Activated CD4-positive, alpha-beta T cell treated with anti-CD3 and anti-CD28 coated beads for 48 hours (primary cell): ENCODE measurements around the gene MAD1L1.

ENCODE experiments used
- DNase-seq: peaks from one replicate; pipeline ENCODE4 v3.0.0-alpha.2; 2020

Gene MAD1L1

DNA sequence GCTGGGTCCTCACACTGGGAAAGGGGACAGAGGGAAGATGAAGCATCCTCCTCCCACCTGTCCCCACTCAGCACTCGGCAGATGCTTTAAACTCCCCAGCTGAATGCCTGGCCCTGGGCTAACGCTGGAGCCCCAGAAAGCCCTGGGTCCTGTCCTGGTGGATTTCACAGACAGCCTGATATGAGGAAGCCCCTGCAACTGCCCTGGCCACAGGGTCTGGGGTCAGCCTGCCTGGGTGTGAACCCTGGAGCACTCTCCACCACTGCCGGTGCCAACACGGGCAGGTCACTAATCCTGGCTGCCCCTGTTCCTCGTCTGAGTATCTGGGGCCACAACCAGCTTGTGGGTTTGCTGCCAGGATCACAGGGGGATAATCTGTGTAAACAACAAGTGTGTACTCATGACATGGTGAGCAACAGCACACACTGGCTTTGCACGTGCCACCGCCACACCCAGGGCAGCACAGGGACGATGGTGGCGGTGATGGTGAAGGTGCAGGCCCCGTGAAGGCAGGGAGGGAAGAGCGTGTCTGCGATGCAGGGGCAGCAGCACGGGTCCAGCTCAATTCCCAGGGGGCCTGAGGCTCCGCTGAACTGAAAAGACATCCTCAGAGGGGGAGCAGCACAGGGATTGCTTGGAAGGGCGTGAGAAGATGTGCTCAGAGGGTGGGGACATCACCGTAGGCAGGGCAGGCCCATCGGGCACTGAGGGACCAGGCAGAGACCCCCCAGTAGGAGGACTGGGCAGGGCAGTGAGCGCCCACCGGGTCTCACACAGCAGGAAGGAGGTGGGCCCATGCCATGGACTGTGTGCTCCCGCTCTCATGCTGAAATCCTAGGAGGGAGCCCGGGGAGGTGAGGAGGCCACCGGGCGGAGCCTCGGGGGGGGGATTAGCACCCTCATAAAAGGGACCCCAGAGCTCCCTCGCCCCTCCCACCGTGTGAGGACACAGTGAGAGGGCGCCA lies 238.7 kb downstream of the MAD1L1 start:
- no peak for DNase-seq

DNA sequence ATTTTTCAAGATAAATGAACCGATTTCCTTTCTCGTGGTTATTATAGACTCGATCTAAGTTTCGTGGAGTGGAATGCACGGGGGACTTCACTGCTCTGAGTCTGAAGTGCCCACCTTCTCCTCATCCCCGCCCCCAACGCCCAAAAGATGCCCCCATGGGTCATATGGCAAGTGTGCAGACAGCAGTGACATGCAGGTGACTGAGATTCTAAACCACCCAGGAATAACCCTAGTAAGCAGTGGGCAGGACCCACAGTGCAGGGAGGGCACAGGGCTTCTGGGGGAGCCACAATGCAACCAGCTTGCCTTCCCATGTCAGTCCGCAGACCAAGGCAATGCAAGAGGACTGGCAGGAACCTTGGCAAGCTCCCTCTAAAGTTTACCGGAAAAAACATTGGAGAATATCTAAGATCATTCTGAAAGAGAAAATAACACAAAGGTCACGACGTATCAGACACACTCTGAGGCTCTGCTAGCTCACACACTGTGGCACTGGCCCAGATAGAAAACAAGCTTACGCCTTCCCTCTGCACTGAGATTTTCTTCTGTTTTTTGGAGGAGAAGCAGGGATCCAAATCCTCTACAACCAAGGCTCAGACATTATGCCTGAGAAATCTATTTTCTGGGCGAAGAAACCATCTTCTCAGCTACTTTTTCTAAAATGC lies 239.6 kb downstream of the MAD1L1 start:
- no peak for DNase-seq

- DNase-seq = no peak
Observed at GRCh38 chr7:1992554-1992953, 240.2 kb downstream of the MAD1L1 start.

DNA sequence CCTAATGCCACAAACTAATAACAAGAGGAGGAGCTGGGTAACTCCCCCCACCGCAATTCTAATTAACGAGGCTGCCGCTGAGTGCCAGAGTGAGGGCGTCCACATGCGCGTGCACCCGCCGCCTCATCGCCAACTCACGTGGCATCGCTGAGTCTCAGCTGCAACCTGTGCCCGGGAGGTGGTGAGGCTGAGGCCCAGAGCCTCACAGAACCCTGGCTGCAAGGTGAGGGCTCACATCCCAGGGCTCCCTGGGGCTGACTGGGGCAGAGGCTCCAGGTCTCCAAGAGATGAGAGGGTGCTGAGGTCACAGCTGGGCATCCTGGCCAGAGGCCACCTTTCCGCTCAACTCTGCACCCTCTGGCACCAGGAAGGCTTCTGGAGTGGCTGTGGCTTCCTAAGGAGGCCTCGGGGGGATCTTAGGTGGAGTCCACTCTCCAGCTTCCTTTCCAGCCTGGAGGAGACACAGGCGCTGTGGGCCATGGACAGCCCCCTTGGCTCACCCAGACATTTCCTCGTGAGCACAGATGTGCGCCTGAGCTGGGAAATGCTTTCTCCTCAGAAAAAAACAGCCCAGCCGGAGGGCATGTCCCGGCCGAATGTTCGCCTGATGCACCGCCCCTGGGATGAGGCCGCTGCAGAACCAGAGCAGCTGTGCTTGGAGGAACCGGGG lies 242.6 kb downstream of the MAD1L1 start:
- DNase-seq = no peak

DNA sequence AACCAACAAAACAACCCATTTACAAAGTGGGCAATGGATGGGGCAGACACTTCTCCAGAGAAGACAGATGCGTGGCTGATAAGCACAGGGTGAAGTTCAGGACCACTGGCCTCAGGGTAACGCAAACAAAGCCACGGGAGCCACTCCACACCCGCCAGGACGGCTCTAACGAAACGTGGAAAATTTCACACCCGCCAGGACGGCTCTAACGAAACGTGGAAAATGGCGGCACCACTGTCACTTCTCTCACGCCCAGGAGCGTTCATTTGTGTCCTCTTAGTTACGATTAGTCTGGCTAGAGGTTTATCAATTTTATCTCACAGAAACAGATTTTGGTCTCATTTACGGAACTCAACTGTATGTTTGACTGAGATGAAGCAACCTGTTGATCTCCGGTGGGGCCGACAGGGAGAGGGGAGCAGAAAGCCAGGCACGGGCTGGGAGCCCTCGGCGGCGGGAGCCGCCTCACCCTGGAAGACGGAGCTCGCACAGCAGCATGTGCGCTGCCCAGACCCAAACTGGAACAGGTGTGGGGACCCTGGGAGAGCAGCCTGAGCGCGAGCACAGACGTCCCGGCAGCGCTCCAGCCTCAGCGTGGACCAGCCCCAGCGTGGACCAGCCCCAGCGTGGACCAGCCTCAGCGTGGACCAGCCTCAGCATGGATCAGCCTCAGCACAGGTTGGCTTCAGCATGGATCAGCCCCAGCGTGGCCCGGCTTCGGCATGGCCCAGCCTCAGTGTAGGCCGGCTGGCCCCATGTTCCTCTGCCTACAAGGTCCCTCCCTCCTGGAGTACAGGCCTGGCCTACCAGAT lies 243.5 kb downstream of the MAD1L1 start:
- DNase-seq = no peak

- no peak for DNase-seq
Observed at GRCh38 chr7:1988533-1988930, 244.2 kb downstream of the MAD1L1 start.

GRCh38 chr7:1987591-1988532 lies 244.9 kb downstream of the MAD1L1 start:
- DNase-seq = peak; percentile 14

DNA sequence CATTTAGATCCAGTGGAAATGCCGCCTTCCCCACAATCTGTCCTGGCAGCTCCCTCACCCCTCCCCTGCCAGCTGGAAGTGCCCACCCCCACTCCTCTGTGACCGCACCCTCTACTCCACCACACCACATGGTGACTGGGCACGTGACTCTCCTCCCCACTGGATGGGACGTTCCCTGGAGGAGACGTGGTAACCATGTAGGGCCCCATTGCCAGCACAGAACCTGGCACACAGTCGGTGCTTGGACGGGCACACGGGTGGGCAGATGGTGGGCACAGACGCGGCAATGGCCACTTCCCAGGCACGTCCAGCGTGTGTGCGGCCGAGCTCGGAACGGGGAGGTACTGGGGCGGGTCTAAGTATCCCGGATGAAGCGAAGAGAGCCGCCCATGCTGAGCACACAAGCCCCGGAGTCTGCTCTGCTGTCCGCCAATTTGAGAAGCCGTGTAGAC lies 245.6 kb downstream of the MAD1L1 start:
- DNase-seq = no peak

GRCh38 chr7:1986366-1987083 lies 246.2 kb downstream of the MAD1L1 start:
- peak; percentile 13 for DNase-seq

DNA sequence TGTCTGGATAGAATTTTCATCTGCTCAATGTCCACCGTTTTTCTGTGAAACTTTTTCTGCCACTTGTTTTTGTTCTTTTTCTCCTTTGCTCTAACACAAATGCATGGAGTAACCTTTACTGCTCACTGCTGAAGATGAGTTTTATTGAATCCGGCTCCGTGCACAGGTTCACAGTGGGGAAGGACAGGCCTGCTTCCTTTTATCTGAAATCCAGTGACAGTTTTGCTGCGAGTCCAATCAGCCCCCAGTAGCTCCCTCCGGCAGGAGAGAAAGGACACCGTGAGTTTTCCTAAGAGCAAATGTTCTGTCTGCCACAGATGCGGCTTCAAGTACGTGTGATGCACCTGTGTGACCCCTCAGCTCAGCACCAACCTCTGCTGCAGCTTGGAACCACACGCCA lies 246.8 kb downstream of the MAD1L1 start:
- no peak for DNase-seq

GRCh38 chr7:1985042-1985441 lies 247.7 kb downstream of the MAD1L1 start:
- no peak for DNase-seq

DNA sequence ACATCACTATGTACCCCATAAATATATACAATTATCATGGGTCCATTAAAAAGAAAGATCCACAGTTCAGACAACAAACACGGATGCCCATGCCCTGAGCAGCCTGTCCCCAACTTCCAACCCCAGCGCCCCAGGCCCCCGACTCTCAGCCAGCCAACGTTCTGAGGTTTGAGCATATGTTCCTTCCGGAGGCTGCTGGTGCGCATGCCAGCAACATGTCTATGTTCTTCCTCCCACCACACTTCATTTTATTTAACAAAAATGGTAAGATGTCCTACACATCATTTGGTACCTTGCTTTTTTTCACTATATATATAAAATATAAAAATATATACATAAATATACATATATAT lies 250.9 kb downstream of the MAD1L1 start:
- no peak for DNase-seq

DNA sequence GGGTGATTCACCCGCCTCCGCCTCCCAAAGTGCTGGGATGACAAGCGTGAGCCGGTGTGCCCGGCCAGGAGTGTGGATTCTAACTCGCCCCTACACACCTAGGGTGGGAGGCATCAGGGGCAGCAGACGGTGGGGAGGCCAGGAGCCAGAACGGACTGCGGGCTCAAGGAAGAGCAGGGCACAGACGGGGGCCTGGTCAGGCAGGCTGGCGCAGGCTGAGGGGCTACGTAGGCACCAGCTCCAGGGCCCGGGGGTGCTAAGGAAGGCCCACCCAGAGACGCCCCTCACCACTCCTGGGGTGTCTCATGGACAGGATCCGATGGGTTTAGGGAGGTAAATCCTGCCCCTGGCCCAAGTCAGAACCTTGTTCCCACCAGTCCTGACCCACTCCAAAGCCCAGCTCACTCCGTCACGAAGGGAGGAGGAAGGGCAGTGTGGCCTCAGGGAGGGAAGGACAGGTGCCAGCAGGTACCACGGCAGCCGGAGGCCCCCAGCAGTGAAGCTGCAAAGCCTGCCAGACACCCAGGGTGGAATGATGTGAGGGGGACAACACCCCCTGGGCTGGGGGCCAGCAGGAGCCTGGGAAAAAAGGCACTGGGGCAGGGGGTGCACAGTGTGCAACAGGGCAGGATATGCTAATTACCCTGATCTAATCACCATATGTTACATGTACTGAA lies 251.4 kb downstream of the MAD1L1 start:
- DNase-seq = no peak

DNA sequence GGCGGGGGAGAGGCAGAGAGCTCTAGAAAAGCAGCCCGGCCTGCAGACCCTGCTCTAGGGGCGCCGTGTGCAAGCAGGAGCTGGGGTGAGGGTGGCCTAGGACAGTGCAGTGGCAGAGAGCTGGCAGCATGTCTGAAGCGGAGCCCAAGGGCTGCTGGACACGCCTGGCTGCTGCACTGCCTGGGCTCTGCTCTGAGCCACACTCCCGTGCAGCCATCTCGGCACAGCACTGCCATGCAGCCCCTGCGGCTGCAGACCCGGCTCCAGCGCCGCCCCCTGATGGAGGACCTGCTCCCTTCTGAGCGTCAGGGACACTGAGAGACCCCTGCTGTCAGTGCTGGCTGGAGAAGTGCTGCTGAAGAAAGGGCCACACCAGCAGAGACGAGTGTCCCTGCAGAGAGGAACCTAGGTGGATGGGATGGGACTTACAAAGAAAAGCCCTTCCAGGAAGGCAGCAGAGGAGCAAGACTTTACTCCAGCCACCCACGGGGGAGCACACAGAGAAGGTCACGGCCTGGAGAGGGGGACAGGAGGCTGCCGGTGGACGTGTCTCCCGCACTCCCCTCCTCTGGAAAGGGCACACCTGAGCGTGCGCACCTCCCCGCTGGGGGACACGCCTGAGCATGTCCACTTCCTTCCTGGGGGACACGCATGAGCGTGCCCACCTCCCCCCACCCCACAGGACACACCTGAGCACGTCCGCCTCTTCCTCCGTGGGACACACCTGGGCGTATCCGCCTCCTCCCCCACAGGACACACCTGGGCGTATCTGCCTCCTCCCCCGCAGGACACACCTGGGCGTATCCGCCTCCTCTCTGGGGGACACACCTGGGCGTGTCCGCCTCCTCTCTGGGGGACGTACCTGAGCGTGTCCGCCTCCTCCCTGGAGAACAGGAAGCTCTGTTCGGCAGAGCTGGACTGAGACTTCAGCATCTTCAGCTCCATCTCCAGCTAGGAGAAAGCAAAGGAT lies 252.9 kb downstream of the MAD1L1 start:
- no peak for DNase-seq

DNA sequence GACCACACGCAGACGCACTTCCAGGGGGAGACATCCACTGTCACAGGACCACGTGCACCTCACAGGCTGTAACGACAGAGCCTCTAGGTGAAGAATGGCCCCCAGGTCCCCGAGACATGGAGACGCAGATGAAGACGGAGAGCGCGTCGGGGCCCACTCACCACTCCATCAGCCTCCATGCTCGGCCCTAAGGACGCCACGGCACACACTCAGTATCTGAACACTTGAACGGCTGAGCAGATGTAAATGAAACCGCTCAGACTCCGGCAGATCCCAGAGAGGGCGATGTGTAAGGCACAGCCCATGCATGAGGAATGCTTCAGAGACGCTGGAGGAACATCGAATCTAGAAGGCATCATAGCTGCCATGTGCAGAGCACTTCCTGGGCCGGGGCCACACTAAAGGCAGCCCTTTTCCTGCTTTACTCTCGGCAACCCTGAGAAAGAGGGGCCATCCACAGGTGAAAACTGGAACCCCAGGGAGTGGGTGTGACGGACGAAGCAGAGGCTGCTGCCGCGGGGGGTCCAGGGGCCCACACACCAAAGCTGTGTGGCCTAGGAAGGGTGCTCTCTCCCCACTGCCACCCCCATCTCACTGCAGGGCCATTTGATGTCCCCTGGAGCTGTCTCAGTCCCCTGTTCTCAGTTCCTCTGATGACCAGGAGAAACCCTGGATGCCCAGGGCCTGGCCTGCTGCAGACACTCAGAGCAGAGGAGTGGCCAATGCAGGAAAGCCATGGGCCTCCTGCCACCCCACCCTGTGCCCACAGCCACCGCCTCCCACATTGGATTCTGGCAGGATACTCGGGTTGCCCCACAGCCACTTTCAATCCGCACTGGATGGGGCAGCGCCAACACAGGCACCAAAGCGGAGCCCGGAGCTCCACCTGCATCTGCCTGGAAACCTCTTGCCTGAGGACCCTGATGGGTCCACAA lies 253.8 kb downstream of the MAD1L1 start:
- no peak for DNase-seq

DNA sequence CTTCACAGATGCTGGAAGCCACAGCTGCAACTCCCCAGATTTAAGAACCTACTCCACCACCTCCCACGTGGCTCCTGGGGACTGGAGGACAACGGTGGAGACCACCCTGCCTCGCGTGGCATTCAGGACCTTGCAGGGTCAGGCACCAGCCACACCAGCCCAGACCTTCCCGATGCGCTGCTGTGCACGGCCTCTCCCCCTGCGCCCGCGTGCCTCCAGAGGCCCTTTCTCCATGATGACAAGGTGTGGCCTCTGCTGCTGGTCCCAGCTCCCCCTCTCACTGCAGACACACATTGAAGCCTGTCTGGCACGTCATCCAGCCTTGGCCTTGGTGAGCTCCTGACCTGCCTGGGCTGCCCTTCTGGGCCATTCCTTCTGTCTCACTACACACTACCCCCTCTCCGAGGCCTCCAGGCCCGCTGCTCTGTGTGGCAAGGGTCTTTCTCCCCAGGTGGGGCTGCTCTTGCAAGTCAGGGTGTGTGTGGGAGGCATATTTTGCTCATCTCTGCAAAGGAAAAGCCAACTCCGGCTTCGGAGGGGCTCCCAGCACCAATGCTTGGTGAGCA lies 254.8 kb downstream of the MAD1L1 start:
- no peak for DNase-seq

DNA sequence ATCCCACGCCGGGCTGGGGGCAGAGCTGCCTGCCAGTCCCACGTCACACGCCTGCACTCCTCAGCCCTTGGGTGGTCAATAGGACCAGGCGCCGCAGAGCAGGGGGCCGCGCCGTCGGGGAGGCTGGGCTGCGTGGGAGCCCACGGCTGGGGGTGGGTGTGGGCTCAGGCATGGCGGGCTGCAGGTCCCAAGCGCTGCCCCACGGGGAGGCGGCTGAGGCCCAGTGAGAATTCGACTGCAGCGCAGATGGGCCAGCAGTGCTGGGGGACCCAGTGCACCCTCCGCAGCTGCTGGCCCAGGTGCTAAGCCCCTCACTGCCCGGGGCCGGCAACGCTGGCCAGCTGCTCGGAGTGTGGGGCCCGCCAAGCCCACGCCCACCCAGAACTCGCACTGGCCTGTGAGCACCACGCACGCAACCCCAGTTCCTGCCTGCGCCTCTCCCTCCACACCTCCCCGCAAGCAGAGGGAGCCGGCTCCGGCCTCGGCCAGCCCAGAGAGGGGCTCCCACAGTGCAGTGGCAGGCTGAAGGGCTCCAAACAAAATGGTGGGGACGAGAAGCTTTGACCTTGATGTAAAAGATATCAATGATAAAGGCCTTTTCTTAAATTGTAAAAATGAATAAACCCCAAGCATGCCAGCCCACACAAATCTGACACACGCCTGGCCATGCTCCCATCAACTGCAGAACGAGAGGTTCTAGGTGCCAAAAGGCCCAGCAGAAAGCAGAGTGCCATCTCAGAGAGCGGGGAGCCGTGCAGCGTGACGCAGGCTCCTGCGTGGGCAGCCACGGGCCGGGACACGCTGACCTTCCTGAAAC lies 255.5 kb downstream of the MAD1L1 start:
- no peak for DNase-seq
